Measurements from ENCODE around the gene FREM2.

FREM2 gene

GRCh38 chr13:38713046-38713445 lies 26.2 kb downstream of the FREM2 start:
- H3K4me2 ChIP-seq (ENCODE audit: low read depth, low read length): no peak overlapping the region
- H3K79me2 ChIP-seq (ENCODE audit: low read length): no peaks in the 10 kb centered on the region
- H3K4me1 ChIP-seq (ENCODE audit: low read length): 0 out of 2 replicates have a peak, but pooled peaks cover 1% of the 10 kb centered on the region
- TF ChIP-seq EZH2 (optimal IDR thresholded peaks at IDR 0.05; ENCODE audit: low read depth, low read length): no peak
- H2AFZ ChIP-seq (ENCODE audit: low read length): no peak overlapping the region
- no peak overlapping the region for H3K9ac ChIP-seq (ENCODE audit: low read length)
- H3K9me2 ChIP-seq (replicated peaks; ENCODE audit: insufficient read depth, low read length): no peaks in the 10 kb centered on the region
- DNase-seq: no peak
- H3K9me3 ChIP-seq (replicated peaks; ENCODE audit: insufficient read depth, low read length): no peaks in the 10 kb centered on the region
- no peaks in the 10 kb centered on the region for H3F3A ChIP-seq (ENCODE audit: insufficient read depth, low read length)
- H3K27me3 ChIP-seq (replicated peaks; ENCODE audit: insufficient read depth, low read length): no peaks in the 10 kb centered on the region
- no peak overlapping the region for H3K4me3 ChIP-seq (ENCODE audit: low read length)
- H4K20me1 ChIP-seq (ENCODE audit: insufficient read depth, low read length): no peaks in the 10 kb centered on the region
- no peaks in the 10 kb centered on the region for H3K36me3 ChIP-seq (replicated peaks; ENCODE audit: insufficient read depth, low read length)
- no peak overlapping the region for H3K27ac ChIP-seq (ENCODE audit: low read length)

DNA sequence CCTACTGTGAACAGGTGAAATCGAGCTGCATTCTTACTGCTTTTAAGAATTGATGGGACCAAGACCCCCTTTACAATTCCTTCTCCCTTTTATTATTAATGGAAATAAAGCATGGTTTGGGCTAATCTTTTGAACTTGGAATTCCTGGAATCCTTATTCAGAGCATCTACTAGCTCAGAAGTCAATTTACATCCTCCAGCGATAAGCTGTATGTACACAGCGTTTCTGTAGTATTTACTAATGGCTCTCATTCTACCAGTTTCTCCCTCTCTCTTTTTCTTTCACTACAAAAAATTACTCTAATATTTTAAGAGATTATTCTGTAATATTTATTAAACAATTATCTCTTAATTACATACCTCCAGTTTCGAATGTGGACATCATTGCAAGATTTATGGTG lies 31.5 kb downstream of the FREM2 start:
- no peaks in the 10 kb centered on the region for H4K20me1 ChIP-seq (ENCODE audit: insufficient read depth, low read length)
- H3K9me3 ChIP-seq (replicated peaks; ENCODE audit: insufficient read depth, low read length): no peaks in the 10 kb centered on the region
- no peak for TF ChIP-seq EZH2phosphoT487 (IDR thresholded peaks at IDR 0.05; ENCODE audit: low read length)
- no peak for TF ChIP-seq EZH2 (optimal IDR thresholded peaks at IDR 0.05; ENCODE audit: low read depth, low read length)
- TF ChIP-seq CTCF (IDR thresholded peaks at IDR 0.05; ENCODE audit: low read length): no peak
- no peak overlapping the region for H3K4me3 ChIP-seq (ENCODE audit: low read length)
- H2AFZ ChIP-seq (ENCODE audit: low read length): no peak overlapping the region
- H3K4me1 ChIP-seq (ENCODE audit: low read length): no peaks in the 10 kb centered on the region
- H3K27me3 ChIP-seq (replicated peaks; ENCODE audit: insufficient read depth, low read length): no peaks in the 10 kb centered on the region
- no peaks in the 10 kb centered on the region for H3K9me2 ChIP-seq (replicated peaks; ENCODE audit: insufficient read depth, low read length)
- H3K79me2 ChIP-seq (ENCODE audit: low read length): no peaks in the 10 kb centered on the region
- no peaks in the 10 kb centered on the region for H3F3A ChIP-seq (ENCODE audit: insufficient read depth, low read length)
- H3K27ac ChIP-seq (ENCODE audit: low read length): no peak overlapping the region
- H3K9ac ChIP-seq (ENCODE audit: low read length): no peak overlapping the region
- no peak overlapping the region for H3K4me2 ChIP-seq (ENCODE audit: low read depth, low read length)
- no peak for DNase-seq
- H3K36me3 ChIP-seq (replicated peaks; ENCODE audit: insufficient read depth, low read length): no peaks in the 10 kb centered on the region

DNA sequence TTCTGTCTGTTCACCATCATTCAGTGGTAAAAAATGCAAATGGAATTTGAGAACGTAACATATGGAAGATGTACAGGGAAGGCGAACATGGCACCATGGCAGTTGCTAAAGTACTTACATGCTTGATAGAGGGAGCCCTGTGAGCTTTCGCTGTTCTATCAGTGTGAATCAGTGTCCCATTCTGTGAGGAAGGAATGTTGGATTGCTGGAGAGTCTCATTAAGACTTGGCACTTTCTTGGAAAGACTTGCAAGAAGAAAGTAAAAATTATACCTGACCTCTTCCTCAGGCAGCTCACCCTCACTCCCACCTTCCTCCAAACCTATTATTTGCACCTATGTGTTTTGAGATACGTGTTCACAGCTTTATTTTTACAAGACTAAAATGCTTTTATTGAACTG lies 43.5 kb downstream of the FREM2 start:
- no peak overlapping the region for H3K27ac ChIP-seq (ENCODE audit: low read length)
- no peak overlapping the region for H3K9ac ChIP-seq (ENCODE audit: low read length)
- no peaks in the 10 kb centered on the region for H3K27me3 ChIP-seq (replicated peaks; ENCODE audit: insufficient read depth, low read length)
- no peak overlapping the region for H3K4me3 ChIP-seq (ENCODE audit: low read length)
- no peaks in the 10 kb centered on the region for H3K4me1 ChIP-seq (ENCODE audit: low read length)
- H2AFZ ChIP-seq (ENCODE audit: low read length): no peak overlapping the region
- H3F3A ChIP-seq (ENCODE audit: insufficient read depth, low read length): no peaks in the 10 kb centered on the region
- H3K4me2 ChIP-seq (ENCODE audit: low read depth, low read length): no peak overlapping the region
- H3K9me3 ChIP-seq (replicated peaks; ENCODE audit: insufficient read depth, low read length): no peaks in the 10 kb centered on the region
- DNase-seq: no peak
- H3K36me3 ChIP-seq (replicated peaks; ENCODE audit: insufficient read depth, low read length): no peaks in the 10 kb centered on the region
- TF ChIP-seq EZH2 (optimal IDR thresholded peaks at IDR 0.05; ENCODE audit: low read depth, low read length) (no peak), CTCF (IDR thresholded peaks at IDR 0.05; ENCODE audit: low read length) (no peak), EZH2phosphoT487 (IDR thresholded peaks at IDR 0.05; ENCODE audit: low read length) (no peak)
- H3K79me2 ChIP-seq (ENCODE audit: low read length): no peaks in the 10 kb centered on the region
- H3K9me2 ChIP-seq (replicated peaks; ENCODE audit: insufficient read depth, low read length): no peaks in the 10 kb centered on the region
- H4K20me1 ChIP-seq (ENCODE audit: insufficient read depth, low read length): no peaks in the 10 kb centered on the region

- Histone ChIP-seq H3K9ac (ENCODE audit: low read length) (no peak overlapping the region), H3K27ac (ENCODE audit: low read length) (no peak overlapping the region), H3K36me3 (replicated peaks; ENCODE audit: insufficient read depth, low read length) (no peaks in the 10 kb centered on the region), H3K9me2 (replicated peaks; ENCODE audit: insufficient read depth, low read length) (no peaks in the 10 kb centered on the region), H3K4me2 (ENCODE audit: low read depth, low read length) (no peak overlapping the region), H2AFZ (ENCODE audit: low read length) (no peak overlapping the region), H4K20me1 (ENCODE audit: insufficient read depth, low read length) (no peaks in the 10 kb centered on the region), H3K79me2 (ENCODE audit: low read length) (no peaks in the 10 kb centered on the region), H3K9me3 (replicated peaks; ENCODE audit: insufficient read depth, low read length) (no peaks in the 10 kb centered on the region), H3K4me1 (ENCODE audit: low read length) (no peaks in the 10 kb centered on the region), H3F3A (ENCODE audit: insufficient read depth, low read length) (no peaks in the 10 kb centered on the region), H3K27me3 (replicated peaks; ENCODE audit: insufficient read depth, low read length) (no peaks in the 10 kb centered on the region), H3K4me3 (ENCODE audit: low read length) (no peak overlapping the region)
- TF ChIP-seq CTCF (IDR thresholded peaks at IDR 0.05; ENCODE audit: low read length): no peak
- TF ChIP-seq EZH2 (optimal IDR thresholded peaks at IDR 0.05; ENCODE audit: low read depth, low read length): no peak
- no peak for TF ChIP-seq EZH2phosphoT487 (IDR thresholded peaks at IDR 0.05; ENCODE audit: low read length)
- no peak for DNase-seq
Observed at GRCh38 chr13:38733146-38733545, 46.3 kb downstream of the FREM2 start.

Data from MM.1S (cell line).